GM21786 (cell line): Measurements from ENCODE around the gene GMDS.

Experiments used
- ATAC-seq: cut with Tn5 transposase; IDR thresholded peaks from one replicate; pipeline ENCODE4 v1.9.1; 2021; ENCODE audit not compliant: unreplicated experiment

GMDS gene

DNA sequence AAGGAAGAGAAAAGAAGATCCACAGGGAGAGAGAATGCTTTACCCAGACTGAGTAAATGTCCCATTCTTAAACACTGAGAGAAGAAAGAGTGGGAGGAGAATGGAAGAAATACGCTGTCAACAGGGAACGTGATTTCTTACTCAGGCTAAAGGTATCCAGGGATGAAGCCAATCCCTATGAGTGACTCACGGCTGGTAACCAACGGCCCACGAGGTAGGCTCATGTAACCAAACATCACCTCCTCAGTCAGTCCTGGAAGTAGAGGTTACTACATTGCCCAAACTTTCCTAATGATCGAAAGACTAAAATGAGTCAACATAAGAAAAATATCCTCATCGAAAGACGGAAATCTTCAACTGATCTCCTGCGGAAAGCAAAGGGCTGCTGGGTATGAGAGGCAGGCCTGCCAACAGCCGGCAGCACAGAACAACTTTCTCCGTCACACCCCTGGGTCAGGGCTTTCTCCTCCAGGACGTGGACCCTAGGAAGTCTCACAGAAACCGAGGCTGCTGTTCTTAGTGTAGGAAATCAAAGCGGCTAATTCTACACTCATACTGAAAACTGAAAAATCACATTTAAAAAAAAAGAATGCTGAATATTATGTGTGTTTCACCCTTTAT lies 292.6 kb downstream of the GMDS start:
- ATAC-seq, result no peak

DNA sequence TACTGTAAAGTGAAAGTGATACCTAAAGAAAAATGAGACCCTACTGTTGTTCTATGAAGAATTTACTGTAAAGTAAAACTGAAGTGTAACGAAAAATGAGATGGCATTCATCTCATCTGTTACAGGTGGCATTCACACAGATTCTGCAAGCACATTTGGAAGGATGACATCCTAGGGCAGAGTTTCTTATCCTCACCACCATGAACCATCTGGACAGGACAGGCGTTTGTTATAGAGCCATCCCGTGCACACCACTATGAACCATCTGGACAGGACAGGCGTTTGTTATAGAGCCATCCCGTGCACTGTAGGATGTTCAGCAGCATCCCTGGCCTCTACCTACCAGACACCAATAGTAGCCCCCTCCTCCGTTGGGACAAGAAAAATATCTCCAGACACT lies 294.8 kb downstream of the GMDS start:
- no peak for ATAC-seq

DNA sequence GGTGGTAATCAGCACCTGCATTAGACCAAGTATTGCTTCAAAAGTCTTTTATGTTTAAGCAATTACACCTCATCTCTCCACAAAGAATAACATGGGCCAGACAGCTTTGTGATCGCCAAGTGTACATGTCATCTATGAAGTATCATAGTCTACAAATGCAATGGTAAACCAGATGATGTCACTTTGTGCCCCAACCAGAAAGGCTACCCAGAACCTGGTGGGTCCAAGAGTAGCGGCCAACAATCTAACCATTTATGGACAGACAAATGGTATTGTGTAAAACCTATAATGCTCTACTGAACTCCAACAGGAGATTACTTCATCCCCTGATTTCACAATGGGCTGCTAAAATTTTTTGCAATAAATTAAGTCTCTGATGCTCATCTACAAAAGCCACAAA lies 295.9 kb downstream of the GMDS start:
- ATAC-seq, result no peak

DNA sequence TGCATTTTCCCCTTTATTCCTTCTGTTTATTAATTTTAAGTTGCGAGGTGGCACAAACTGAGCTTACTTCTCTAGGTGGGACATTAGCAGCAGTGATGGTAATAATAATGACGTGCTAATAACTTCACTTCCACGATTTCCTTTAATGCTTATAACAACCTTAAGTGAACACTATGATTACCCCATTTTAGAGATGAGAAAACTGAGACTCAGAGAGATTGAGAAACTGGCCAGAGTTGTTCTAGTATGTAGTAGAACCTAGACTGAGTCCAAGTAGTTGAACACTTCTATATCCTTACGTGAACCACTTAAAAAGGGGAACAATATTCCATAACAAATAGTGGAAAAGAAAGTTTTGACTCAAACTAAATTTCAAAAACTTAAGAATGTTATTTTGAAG lies 297.5 kb downstream of the GMDS start:
- ATAC-seq, result no peak

DNA sequence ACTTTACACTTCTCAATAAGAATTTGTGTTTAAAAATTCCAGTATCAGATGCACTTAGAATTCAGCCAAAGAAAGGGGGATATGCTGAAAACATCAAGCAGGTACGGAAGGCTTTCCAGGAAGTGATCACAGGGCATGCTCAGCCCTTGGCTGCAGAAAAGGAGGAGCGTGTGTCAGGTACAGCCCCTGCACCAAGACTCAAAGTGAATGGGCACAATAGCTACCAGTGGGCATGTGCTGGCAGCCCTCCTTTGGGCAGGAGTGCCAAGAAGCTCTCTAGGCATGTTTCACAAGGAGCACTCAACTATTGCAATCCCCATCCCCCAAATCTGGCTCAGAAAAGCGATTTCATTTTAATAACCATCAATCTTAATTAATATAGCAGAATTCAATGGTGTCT lies 298.8 kb downstream of the GMDS start:
- no peak for ATAC-seq

DNA sequence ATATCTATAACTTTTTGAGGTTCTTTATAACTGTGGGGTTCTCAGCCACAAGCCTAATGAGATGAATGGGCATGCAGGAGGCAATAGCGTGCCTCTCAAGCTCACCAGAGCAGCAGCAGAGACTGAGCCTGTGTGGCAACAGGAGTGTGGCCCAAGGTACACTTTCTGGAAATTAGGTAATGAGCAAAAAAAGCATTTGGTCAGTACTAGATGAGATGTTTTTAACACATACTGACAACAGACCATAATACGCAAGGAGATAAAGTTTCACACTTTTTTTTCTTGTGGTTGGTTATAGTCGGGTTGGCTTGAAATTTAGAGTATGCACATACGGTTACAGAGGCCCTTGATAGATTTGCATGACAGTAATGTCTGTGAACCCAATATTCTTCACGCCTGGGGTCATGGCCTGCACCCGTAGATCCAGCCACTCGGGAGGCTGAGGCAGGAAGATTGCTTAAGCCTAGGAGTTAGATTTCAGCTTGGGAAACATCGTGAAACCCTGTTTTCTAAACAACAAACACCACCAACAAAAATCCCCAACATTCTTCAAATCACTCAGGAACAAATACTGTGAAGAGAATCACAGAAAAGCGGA lies 300.1 kb downstream of the GMDS start:
- ATAC-seq, result no peak

DNA sequence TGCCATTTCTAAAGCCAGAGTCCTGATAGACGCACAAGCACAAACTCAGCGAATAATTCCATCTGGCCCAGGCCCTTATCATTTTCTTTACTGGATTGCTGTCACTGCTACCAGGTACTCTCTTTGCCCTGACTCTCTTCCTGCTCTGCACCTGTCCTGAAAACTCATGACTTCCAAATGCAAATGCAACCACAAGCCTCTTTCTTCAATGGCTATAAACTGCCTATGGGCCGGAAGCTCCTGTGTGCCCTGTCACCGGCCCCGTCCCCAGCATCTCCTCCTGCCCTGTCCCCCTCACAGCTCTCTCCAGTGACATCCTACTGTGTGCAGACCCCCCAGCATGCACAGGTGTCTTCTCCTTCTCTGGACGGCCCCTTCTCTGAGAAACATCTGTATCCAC lies 302.6 kb downstream of the GMDS start:
- no peak for ATAC-seq

DNA sequence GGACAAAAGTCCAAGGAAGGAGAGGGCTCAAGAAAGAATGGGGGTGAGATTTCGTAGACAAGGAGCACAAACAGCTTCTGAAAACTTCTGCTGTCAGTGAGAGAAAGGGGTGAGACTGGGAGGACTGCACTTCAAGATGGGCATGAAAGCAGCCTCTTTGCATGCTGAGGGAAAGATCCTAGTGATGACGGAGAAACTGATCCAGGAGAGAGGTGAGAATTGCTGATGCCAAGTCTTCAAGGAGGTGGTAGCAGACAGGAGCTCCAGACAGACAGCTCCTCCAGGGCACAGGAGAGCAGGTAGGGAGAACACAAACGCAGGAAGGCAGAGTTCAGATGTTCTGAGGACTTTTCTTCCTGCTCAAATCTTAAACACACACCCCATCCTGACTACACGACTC lies 303.9 kb downstream of the GMDS start:
- ATAC-seq, result no peak

DNA sequence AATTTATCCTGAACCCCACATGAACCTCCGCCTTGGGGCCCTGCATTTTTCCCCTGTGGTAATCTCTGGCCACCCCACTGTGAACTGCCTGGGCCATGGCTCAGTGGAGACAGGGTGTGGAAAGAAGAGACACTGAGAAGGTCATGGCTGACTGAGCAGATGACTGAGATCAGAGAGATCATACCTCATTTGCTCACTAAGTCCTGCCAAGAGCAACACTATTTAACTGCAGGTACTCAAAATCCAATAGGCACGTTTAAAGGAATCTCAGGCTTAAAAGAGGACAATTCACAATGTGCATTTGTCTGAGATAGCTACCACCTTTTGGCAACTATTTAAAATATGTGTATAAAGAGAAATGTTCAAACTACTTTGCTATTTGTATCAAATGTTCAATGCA lies 305.0 kb downstream of the GMDS start:
- ATAC-seq, result peak; percentile 60

DNA sequence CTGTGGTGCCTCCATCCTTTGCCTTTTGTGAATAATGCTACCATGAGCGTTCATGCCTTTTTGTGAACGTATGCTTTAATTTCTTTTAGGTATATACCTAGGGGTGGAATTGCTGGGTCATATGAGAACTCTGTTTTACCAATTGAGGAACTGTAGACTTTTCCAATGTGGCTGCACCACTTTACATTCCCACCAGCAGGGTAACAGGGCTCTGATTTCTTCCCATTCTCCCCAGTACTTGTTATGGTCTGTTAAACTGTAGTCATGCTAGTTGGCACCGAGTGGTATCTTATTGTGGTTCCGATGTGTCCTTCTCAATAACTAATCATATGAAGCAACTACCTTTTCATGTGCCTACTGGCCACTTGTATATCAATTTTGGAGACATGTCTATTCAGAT lies 312.1 kb downstream of the GMDS start:
- no peak for ATAC-seq

DNA sequence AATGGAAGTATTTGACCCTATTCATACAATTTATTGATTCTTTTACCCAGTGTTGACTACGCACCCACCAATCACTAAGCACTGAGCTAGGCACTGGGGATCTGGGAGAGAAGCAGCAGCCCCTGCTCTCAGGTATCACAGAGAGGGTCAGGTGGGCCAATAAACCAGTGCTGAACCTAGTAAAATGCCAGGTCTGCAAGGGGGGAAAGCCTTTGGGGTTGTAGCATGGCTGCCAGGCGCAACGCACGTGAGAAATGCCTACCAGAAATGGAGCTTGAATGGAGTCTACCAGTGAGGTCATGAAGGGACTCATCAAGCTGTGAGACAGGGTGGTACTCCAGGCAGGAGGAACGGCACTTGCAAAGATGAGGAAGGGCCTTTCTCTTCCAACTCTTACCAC lies 313.6 kb downstream of the GMDS start:
- ATAC-seq, result no peak

DNA sequence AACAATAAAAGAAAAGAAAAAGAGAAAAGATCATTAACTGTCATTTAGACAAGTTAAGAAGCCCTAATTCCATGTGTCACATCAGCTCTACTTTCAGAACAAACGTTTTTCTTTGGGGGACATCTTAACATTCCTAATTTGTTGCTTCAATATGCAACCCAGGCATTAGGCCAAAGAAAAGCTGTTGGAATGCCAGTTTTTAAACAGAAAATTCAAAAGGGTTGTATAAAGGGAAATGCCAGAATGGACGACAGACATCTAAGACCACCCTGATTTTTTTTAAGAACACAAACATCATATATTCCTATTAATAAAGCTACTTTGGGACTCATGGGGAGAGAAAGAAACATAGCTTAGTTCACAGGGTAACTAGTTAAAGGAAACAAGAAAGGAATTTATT lies 315.0 kb downstream of the GMDS start:
- no peak for ATAC-seq

DNA sequence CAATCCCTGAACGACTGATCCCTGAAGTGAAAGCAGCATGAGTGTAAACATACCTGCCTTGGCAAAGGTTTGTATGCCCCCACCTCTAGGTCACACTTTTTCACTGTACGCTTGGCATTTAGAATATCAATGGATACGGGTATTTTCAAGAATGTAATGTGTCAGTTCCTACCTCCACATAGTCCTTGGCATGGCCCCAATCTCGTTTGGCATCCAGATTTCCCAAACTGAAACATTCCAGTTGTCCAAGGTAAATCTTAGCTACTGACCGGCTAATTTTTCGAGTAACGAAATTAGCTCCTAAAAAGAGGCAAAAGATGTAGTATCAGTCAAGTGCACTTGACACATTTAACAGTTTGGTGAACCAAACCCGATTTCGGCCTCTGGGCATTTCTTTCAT lies 315.5 kb downstream of the GMDS start:
- no peak for ATAC-seq

DNA sequence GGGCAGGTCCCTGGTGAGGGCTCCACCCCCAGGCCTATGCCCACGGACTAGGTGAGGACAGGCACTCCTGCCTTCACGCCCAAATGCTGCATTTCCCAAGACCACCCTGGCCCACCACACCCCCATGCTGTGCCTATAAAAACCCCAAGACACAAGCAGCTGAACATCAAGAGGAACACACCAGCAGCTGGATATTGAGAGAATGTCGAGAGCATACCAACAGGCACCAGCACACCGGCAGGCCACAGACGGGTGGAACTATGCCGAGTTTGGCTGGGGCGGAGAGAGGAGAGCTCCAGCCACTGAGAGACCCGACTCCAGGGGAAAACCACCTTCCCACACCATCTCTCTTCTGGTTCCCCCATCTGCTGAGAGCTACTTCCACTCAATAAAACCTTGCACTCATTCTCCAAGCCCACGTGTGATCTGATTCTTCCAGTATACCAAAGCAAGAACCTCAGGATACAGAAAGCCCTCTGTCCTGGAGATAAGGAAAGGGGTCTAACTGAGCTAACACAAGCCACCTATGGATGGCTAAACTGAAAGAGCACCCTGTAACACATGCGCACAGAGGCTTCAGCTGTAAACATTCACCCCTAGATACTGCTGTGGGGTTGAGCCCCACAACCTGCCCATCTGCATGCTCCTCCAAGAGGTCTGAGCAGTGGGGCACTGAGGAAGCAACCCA lies 319.5 kb downstream of the GMDS start:
- no peak for ATAC-seq

DNA sequence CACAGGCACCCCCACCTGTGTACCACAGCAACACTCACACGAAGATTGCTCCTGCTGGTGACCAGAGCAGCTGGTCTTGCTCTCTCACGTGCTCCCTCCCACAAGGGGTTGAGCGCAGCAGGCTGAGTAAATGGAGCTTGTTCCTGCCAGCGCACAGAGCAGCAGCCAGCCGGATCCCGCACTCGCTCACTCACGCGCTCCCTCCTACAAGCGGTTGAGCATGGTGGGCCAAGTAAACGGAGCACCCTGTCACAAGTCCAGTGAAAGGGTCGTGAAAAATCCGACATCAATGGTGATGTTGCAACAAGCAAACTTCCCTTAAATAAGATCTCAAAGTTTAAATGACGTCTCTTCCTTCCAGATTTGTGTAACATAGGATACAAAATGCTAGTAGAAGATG lies 322.0 kb downstream of the GMDS start:
- ATAC-seq, result no peak

DNA sequence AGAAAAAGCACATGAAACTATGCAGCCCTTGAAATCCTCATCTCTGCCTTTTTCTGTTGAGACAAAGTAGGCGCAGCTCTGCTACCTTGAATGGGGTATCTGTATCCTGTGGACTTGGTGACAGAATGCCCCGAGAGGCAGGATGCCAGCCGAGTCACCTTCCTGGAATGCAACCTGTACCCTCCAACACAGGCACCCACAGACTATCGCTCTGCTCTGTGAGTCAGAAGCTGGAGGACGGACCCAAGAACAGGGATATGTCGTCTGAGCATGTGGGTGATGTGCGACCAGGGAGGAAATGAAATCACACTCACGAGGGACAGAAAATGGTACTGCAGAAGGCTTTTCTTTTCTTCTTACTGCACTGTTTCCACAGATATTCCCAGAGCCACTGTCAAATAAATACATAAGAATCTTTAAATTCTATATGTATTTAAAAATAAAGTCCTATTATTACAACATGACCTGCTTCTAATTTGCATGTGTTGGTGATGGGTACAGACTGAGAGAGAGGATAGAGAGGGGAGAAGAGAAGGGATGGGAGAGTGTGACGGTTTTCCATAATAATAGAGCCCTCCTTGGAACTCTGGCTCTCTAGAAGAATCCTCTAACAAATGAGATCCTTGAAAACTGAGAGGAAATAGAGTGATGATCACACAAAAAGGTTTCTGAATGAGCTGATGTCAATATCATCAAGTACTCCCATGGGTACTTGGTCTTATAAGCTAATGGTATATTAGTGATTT lies 327.6 kb downstream of the GMDS start:
- ATAC-seq, result no peak

DNA sequence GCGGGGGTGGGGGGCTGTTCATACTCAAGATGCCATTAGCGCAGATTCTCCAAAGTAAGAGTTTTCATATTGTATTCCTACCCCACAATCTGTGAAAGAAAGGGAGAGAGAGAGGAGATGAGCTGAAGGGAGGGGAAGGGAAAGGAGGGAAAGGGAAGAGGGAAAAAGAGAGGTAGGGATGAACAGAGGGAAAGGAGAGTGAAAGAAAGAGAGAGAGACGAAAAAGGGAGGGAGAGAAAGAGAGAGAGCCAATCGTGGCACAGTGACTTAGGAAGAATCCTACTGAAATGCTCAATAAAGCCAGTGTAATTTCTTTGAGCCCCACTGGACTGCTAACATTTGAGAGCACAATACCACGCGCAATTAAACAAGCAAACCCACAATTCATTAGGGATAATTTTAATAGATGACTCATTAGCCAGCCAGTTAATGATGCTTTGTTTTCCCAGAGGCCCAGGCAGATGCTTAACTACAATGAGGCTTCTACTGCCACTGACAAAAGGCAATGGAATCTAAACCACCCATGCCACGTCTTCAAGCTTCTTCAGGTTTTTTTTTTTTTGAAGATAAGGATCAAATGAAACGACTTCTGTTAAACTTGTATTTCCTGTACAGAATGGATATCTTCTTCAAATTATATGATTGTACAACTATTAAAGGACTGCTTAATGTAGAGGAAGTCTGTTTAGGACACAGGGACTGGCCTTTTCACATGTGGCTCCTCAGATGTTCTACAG lies 328.9 kb downstream of the GMDS start:
- ATAC-seq, result no peak

DNA sequence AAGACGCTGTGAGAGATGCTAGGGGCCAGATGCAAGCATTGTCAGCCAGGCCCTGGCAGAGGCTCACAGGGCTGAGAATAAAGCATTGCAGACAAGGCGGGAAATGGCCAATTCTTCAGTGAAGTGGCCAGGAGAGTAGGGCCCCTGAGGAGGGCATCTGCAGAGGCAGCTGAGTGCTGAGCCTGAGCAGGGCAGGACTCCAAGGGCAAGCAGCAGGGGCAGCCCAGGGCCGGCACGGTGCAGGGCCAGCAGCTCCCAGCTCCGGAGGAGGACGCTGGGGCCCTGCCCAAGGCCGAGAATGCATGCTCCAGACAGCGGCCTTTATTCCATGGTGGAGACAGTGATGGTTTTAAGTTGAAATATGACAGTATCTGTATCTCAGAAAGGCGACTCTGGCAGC lies 330.2 kb downstream of the GMDS start:
- ATAC-seq, result no peak

DNA sequence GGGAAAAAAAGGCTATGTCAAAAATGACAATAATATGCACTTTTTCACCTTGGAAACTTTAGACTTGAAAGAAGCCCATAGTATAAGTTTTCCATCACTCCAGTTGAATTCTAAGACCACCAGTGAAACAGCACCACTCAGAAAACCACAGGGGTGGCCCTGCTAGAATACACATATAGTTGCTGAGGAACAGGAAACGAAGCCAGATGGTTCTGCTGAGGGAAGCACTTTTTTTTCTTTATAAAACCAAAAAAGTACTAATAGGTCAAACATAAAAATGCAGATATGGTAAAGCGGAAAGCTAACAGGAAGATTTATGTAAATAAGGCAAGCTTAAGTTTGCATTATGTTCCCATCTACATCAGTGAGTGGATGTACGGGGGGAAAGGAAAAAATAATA lies 331.8 kb downstream of the GMDS start:
- ATAC-seq, result no peak

DNA sequence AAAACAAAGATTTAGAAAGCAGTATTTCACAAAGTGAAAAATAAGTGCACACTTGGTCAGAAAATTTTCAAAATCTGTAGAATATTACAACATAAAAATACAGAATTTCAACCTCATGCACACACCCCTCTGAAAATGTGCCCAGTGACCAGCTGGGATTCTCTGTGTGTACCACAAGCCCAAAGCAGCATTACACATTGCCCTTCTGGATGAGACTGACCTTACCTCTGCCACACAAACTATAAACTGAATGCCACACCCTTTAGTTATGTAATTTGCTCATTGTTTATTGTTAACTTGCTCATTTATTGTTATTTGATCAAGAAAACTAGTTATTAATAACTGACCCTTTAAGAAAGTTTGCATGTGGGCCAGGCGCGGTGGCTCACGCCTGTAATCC lies 332.7 kb downstream of the GMDS start:
- no peak for ATAC-seq

DNA sequence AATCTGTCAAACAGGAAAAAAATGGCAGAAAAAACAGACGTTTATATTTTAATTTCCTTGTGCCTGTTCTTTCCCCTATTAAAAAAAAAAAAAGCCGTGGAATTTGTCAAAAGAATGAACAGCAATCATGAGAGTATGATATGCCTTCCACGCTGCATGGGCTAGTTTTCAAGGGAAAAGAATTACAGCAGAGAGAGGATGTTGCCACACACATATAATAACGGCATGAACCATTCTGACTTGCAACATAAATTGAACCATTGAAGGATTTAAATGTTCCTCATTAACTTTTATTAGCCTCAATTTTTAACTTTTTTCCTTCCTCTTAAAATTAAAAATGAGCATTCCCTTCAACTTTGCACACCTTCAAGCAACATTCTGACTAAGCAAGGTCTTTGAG lies 333.9 kb downstream of the GMDS start:
- no peak for ATAC-seq
